GM23338 (cell line): Measurements from ENCODE around the gene CDKL1. TPM values are rescaled to one million over a fixed set of nuclear protein-coding genes. Genes with fewer than 3 reads are reported as not detected.

Experiments
- ATAC-seq: fragments of 200-7000 bp; cut with Tn5 transposase; 3 replicates; pipeline ENCODE4 v1.9.1; 2020
- DNase-seq: peaks from one replicate; pipeline ENCODE4 v3.0.0-alpha.2; 2015; ENCODE audit warnings: low spot score
- H2AFZ ChIP-seq: fragments of 200-600 bp; sonication (generic); 2 replicates; pipeline ENCODE4 v1.8.0; 2016; ENCODE audit warnings: antibody characterized with exemption, mild to moderate bottlenecking, moderate library complexity
- H3F3A ChIP-seq: fragments of 200-600 bp; sonication (generic); replicated peaks from 2 replicates; pipeline ENCODE4 v1.8.0; 2017; ENCODE audit warnings: antibody characterized with exemption, mixed run types, low read depth
- H3K27ac ChIP-seq: fragments of 200-600 bp; sonication (generic); 2 replicates; pipeline ENCODE4 v1.6.1; 2016; ENCODE audit warnings: low read depth
- H3K27me3 ChIP-seq: fragments of 200-600 bp; sonication (generic); 2 replicates; pipeline ENCODE4 v1.8.0; 2016; ENCODE audit warnings: mild to moderate bottlenecking, mixed run types, moderate library complexity; ENCODE audit not compliant: insufficient read depth
- H3K36me3 ChIP-seq: fragments of 200-600 bp; sonication (generic); 2 replicates; pipeline ENCODE4 v1.8.0; 2016; ENCODE audit warnings: mild to moderate bottlenecking; ENCODE audit not compliant: insufficient read depth
- H3K4me1 ChIP-seq: fragments of 200-600 bp; sonication (generic); 2 replicates; pipeline ENCODE4 v1.8.0; 2016; ENCODE audit warnings: mild to moderate bottlenecking, moderate library complexity; ENCODE audit not compliant: insufficient read depth
- H3K4me2 ChIP-seq: fragments of 200-600 bp; sonication (generic); 2 replicates; pipeline ENCODE4 v1.7.1; 2017; ENCODE audit warnings: mixed run types
- H3K4me3 ChIP-seq: fragments of 200-600 bp; sonication (generic); 2 replicates; pipeline ENCODE4 v1.6.1; 2016; ENCODE audit warnings: mixed run types
- H3K79me2 ChIP-seq: fragments of 200-600 bp; sonication (generic); replicated peaks from 2 replicates; pipeline ENCODE4 v1.8.0; 2017; ENCODE audit warnings: mild to moderate bottlenecking; ENCODE audit not compliant: insufficient read depth
- H3K9me2 ChIP-seq: fragments of 200-600 bp; sonication (generic); 2 replicates; pipeline ENCODE4 v1.8.0; 2017; ENCODE audit not compliant: insufficient read depth
- H4K20me1 ChIP-seq: fragments of 200-600 bp; sonication (generic); replicated peaks from 2 replicates; pipeline ENCODE4 v1.8.0; 2017; ENCODE audit warnings: mild to moderate bottlenecking; ENCODE audit not compliant: insufficient read depth
- H3K27ac Mint-ChIP-seq: 2 replicates; pipeline ENCODE4 v1.8.0; 2020; ENCODE audit warnings: inconsistent platforms, mild to moderate bottlenecking, moderate library complexity, mixed read lengths
- H3K27me3 Mint-ChIP-seq: 3 replicates; pipeline ENCODE4 v1.8.0; 2022; ENCODE audit warnings: low read depth, mild to moderate bottlenecking, moderate library complexity, mixed read lengths, inconsistent platforms; ENCODE audit not compliant: insufficient read depth, poor library complexity
- H3K36me3 Mint-ChIP-seq: 3 replicates; pipeline ENCODE4 v1.8.0; 2021; ENCODE audit warnings: low read depth, mild to moderate bottlenecking, inconsistent platforms, moderate library complexity, mixed read lengths
- H3K4me1 Mint-ChIP-seq: 3 replicates; pipeline ENCODE4 v1.8.0; 2020; ENCODE audit warnings: mild to moderate bottlenecking, inconsistent platforms, mixed read lengths
- H3K4me3 Mint-ChIP-seq: 3 replicates; pipeline ENCODE4 v1.8.0; 2021; ENCODE audit warnings: moderate library complexity, mild to moderate bottlenecking, inconsistent platforms, mixed read lengths
- H3K9me3 Mint-ChIP-seq: 3 replicates; pipeline ENCODE4 v1.8.0; 2020; ENCODE audit warnings: moderate library complexity, mild to moderate bottlenecking, inconsistent platforms, mixed read lengths
- CREB1 ChIP-seq: fragments of 250-450 bp; sonication (Bioruptor Pico); IDR thresholded peaks from 2 replicates; pipeline ENCODE4 v1.5.0; 2020; ENCODE audit warnings: low read depth, mild to moderate bottlenecking, moderate library complexity
- CTCF ChIP-seq, 2 experiments: fragments of 200-600 bp in 1 of 2; sonication (generic) in 1 of 2; conservative IDR thresholded peaks; 2 replicates each; pipeline versions ENCODE4 v1.5.1 to v1.6.1; 2016 to 2017; ENCODE audit warnings: antibody characterized with exemption in 2 of 2, low read depth in 2 of 2, mild to moderate bottlenecking in 2 of 2, moderate library complexity in 1 of 2
- ETS1 ChIP-seq: IDR thresholded peaks from 2 replicates; pipeline ENCODE4 v1.6.1; 2016; ENCODE audit warnings: antibody characterized with exemption
- EZH2 ChIP-seq: fragments of 200-600 bp; sonication (generic); IDR thresholded peaks from one replicate; pipeline ENCODE4 v1.8.0; 2017; ENCODE audit warnings: antibody characterized with exemption, mild to moderate bottlenecking, low read depth; ENCODE audit not compliant: unreplicated experiment
- JUNB ChIP-seq: IDR thresholded peaks from one replicate; pipeline ENCODE4 v1.6.1; 2016; ENCODE audit warnings: antibody characterized with exemption; ENCODE audit not compliant: unreplicated experiment
- NANOG ChIP-seq: IDR thresholded peaks from 2 replicates; pipeline ENCODE4 v1.6.1; 2016; ENCODE audit warnings: antibody characterized with exemption, borderline replicate concordance
- POLR2AphosphoS5 ChIP-seq: IDR thresholded peaks from 2 replicates; pipeline ENCODE4 v1.6.1; 2016; ENCODE audit warnings: antibody characterized with exemption, low read depth
- REST ChIP-seq: IDR thresholded peaks from one replicate; pipeline ENCODE4 v1.6.1; 2018; ENCODE audit warnings: antibody characterized with exemption; ENCODE audit not compliant: unreplicated experiment
- STAT1 ChIP-seq: IDR thresholded peaks from one replicate; pipeline ENCODE4 v1.6.1; 2016; ENCODE audit warnings: antibody characterized with exemption; ENCODE audit not compliant: unreplicated experiment
- ZNF331 ChIP-seq: fragments of 250-450 bp; sonication (Bioruptor Pico); IDR thresholded peaks from 2 replicates; pipeline ENCODE4 v1.5.0; 2020; ENCODE audit warnings: low read depth, mild to moderate bottlenecking, moderate library complexity
- polyA plus RNA-seq: library from polyadenylated mRNA; unstranded; fragments of >200 nt; fragmentation: Nextera tagmentation; extraction: Ambion mirVana; gene quantifications from 2 replicates; pipeline ENCODE4 v1.2.1, GENCODE V29; 2016
- total RNA-seq: library from RNA; depleted of rRNA; stranded (reverse); fragments of >200 nt; shearing (Covaris generic); gene quantifications from 2 replicates; pipeline ENCODE4 v1.2.3, GENCODE V29; 2014

CDKL1 gene
- total and polyA plus RNA-seq, 2 experiments from 2014 or later: 0.52 TPM

GRCh38 chr14:50403419-50403818, 6.7 kb upstream of the CDKL1 start:
- no peak for ATAC-seq

GRCh38 chr14:50402965-50403364, 6.3 kb upstream of the CDKL1 start:
- Histone ChIP-seq H3K4me3 (no peak overlapping the region), H2AFZ (no peak overlapping the region), H3K4me1 (peaks cover 4% of the 10 kb centered on the region), H3K79me2 (no peaks in the 10 kb centered on the region), H3K27ac (no peak overlapping the region), H4K20me1 (no peaks in the 10 kb centered on the region), H3K9me2 (no peaks in the 10 kb centered on the region), H3K36me3 (no peaks in the 10 kb centered on the region), H3F3A (no peaks in the 10 kb centered on the region), H3K27me3 (peaks cover 8% of the 10 kb centered on the region), H3K4me2 (no peak overlapping the region)
- H3K36me3 Mint-ChIP-seq: no peaks in the 10 kb centered on the region; the same call in 2 of the 3 replicates
- DNase-seq (no peak), ATAC-seq (no peak)
- H3K27me3 Mint-ChIP-seq: peaks cover 11% of the 10 kb centered on the region
- peaks cover 15% of the 10 kb centered on the region for H3K4me1 Mint-ChIP-seq
- H3K9me3 Mint-ChIP-seq: no peaks in the 10 kb centered on the region
- no peak overlapping the region for H3K4me3 Mint-ChIP-seq
- H3K27ac Mint-ChIP-seq: no peak overlapping the region
- TF ChIP-seq ZNF331: no peak
- TF ChIP-seq EZH2: no peak
- TF ChIP-seq CTCF (conservative IDR thresholded peaks at IDR 0.05; ENCODE audit: low read depth in 2 of 2): no peak
- no peak for TF ChIP-seq REST
- no peak for TF ChIP-seq STAT1
- no peak for TF ChIP-seq ETS1
- no peak for TF ChIP-seq JUNB
- no peak for TF ChIP-seq CREB1 (CRISPR knock-in tag)

More at GRCh38 chr14:50403419-50403818, 6.7 kb upstream of the CDKL1 start:
- Histone ChIP-seq H3F3A (no peaks in the 10 kb centered on the region), H3K9me2 (no peaks in the 10 kb centered on the region), H3K36me3 (no peaks in the 10 kb centered on the region), H3K4me1 (peaks cover 3% of the 10 kb centered on the region; the same call in 1 of the 2 replicates), H3K4me3 (no peak overlapping the region), H3K27ac (no peak overlapping the region), H3K79me2 (no peaks in the 10 kb centered on the region), H4K20me1 (no peaks in the 10 kb centered on the region), H2AFZ (no peak overlapping the region), H3K27me3 (peaks cover 3% of the 10 kb centered on the region), H3K4me2 (no peak overlapping the region)
- H3K27me3 Mint-ChIP-seq: peaks cover 7% of the 10 kb centered on the region
- peaks cover 12% of the 10 kb centered on the region for H3K4me1 Mint-ChIP-seq
- H3K9me3 Mint-ChIP-seq: no peaks in the 10 kb centered on the region
- no peak overlapping the region for H3K4me3 Mint-ChIP-seq
- TF ChIP-seq ZNF331 (no peak), CREB1 (CRISPR knock-in tag) (no peak), JUNB (no peak), POLR2AphosphoS5 (no peak), STAT1 (no peak), EZH2 (no peak), NANOG (no peak), REST (no peak)
- no peak for DNase-seq
- no peaks in the 10 kb centered on the region; the same call in 2 of the 3 replicates for H3K36me3 Mint-ChIP-seq
- no peak overlapping the region for H3K27ac Mint-ChIP-seq
